Stimulated activated memory B cell treated with anti-CD40 and anti-IgM and Interleukin-4, amounts not matched to agents 10 μg/mL and 1 μg/mL and 100 μg/mL, for 72 hours (primary cell): Measurements from ENCODE around the gene CACNA1D.

Experiments
- ATAC-seq: fragments of 150-1000 bp; cut with Tn5 transposase; 2 replicates; pipeline ENCODE4 v1.10.0; 2021
- H3K27ac Mint-ChIP-seq: one replicate; pipeline ENCODE4 v1.8.0; 2022; ENCODE audit warnings: mild to moderate bottlenecking, mixed read lengths
- H3K27me3 Mint-ChIP-seq: one replicate; pipeline ENCODE4 v1.8.0; 2022; ENCODE audit warnings: mixed read lengths
- H3K36me3 Mint-ChIP-seq: one replicate; pipeline ENCODE4 v1.8.0; 2022; ENCODE audit warnings: mixed read lengths
- H3K4me1 Mint-ChIP-seq: one replicate; pipeline ENCODE4 v1.8.0; 2022; ENCODE audit warnings: mixed read lengths
- H3K4me3 Mint-ChIP-seq: one replicate; pipeline ENCODE4 v1.8.0; 2022; ENCODE audit warnings: mild to moderate bottlenecking, moderate library complexity, mixed read lengths
- H3K9me3 Mint-ChIP-seq: one replicate; pipeline ENCODE4 v1.8.0; 2022; ENCODE audit warnings: mixed read lengths

The CACNA1D gene

DNA sequence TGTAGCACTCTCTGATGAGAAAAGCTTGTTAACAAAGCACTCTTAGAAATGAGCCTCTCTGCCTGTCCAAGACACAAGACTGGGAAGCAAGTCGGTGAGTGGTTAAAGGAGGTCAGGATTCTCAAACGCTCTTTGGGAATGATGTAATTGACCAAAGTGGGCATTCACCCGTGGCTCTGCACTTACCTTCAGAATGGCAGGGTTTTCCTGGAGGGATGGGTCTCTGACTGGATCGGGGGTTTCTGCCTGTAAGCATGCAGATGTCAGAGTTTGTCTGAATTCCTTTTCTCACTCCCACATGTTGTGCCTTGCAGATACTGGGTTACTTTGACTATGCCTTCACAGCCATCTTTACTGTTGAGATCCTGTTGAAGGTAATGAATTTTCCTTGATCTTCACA, 245.6 kb downstream of the CACNA1D start:
- Mint-ChIP-seq H3K4me1 (peaks cover 14% of the 10 kb centered on the region), H3K27ac (no peak overlapping the region), H3K4me3 (no peak overlapping the region), H3K36me3 (no peaks in the 10 kb centered on the region), H3K27me3 (no peaks in the 10 kb centered on the region), H3K9me3 (no peaks in the 10 kb centered on the region)
- ATAC-seq: no peak

- ATAC-seq: no peak
- Mint-ChIP-seq H3K4me3 (no peak overlapping the region), H3K4me1 (peaks cover 20% of the 10 kb centered on the region), H3K36me3 (peaks cover 7% of the 10 kb centered on the region), H3K9me3 (no peaks in the 10 kb centered on the region), H3K27ac (no peak overlapping the region), H3K27me3 (no peaks in the 10 kb centered on the region)
Measured at GRCh38 chr3:53740956-53741355, 246.5 kb downstream of the CACNA1D start.

GRCh38 chr3:53744351-53744750, 249.9 kb downstream of the CACNA1D start:
- peak; percentile 65 for ATAC-seq
- Mint-ChIP-seq H3K9me3 (no peaks in the 10 kb centered on the region), H3K27me3 (no peaks in the 10 kb centered on the region), H3K27ac (peak overlapping the region; percentile 97), H3K4me1 (peaks cover 48% of the 10 kb centered on the region), H3K4me3 (peak overlapping the region; percentile 55), H3K36me3 (peaks cover 24% of the 10 kb centered on the region)

- H3K27me3 Mint-ChIP-seq: no peaks in the 10 kb centered on the region
- H3K27ac Mint-ChIP-seq: peak overlapping the region; percentile 97
- peaks cover 75% of the 10 kb centered on the region for H3K4me1 Mint-ChIP-seq
- no peak for ATAC-seq
- no peaks in the 10 kb centered on the region for H3K9me3 Mint-ChIP-seq
- peaks cover 35% of the 10 kb centered on the region for H3K36me3 Mint-ChIP-seq
- no peak overlapping the region for H3K4me3 Mint-ChIP-seq
Measured at GRCh38 chr3:53747559-53747958, 253.1 kb downstream of the CACNA1D start.

DNA sequence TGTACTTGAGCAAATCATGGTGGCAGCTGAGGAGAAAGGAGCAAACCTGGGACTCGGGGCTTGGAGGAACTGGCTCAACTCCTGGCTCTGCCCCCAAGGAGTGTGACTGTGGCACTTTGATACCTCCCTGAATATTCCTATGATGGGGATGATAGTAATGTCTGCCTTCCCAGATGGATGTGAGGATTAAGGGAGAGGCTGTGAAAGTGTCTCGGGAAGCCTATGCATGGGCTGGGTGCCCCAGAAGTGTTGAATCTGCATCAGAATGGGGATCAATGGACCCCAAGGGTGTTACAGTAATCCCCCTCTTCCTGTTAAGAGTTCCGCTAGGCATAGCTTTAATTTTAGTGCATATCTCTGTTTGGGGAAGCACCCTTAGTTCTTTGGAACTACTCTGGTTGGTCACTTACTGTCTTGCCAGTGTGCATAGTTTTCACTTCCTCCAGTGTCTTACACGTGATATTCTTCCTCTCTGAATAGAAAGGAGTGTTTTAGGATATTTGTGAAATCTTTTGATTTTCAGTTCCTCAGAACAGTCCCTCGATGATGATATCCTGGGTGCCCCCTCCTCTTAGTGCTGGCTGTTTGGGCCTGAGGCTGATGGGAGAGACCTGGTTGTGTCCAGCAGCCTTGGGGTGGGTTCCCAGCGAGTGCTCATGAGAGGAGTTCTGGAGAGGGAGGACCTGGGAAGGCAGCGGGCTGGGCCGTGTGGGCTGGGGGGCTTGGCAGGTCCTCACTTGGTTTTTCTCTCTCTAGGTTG, 254.3 kb downstream of the CACNA1D start:
- peak overlapping the region; percentile 97 for H3K27ac Mint-ChIP-seq
- peaks cover 35% of the 10 kb centered on the region for H3K36me3 Mint-ChIP-seq

DNA sequence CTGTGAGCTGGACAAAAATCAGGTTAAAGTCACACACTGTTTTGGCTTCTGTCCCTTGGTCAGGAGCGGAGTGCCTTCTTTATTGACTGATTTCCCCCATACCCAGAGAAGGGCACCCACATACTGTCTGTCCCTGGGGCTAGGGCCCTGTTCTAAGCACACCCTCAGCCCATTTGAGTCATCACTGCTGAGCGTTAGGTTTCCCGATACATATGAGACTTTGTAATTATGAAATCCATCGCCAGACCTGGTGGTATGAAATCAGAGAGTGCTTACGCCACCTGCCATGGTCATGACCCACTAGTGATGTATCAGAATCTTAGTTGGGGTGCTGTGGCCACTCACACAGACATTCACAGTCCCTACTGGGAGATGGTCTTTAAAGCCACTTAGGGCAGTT, 255.0 kb downstream of the CACNA1D start:
- Mint-ChIP-seq H3K9me3 (no peaks in the 10 kb centered on the region), H3K4me3 (peak overlapping the region; percentile 62), H3K36me3 (peaks cover 35% of the 10 kb centered on the region), H3K27ac (peak overlapping the region; percentile 97), H3K4me1 (peaks cover 78% of the 10 kb centered on the region), H3K27me3 (no peaks in the 10 kb centered on the region)
- ATAC-seq: peak; percentile 48

More for the DNA sequence above, 254.3 kb downstream of the CACNA1D start:
- H3K4me1 Mint-ChIP-seq: peaks cover 78% of the 10 kb centered on the region
- no peaks in the 10 kb centered on the region for H3K27me3 Mint-ChIP-seq
- peak overlapping the region; percentile 62 for H3K4me3 Mint-ChIP-seq
- ATAC-seq: peak; percentile 90
- H3K9me3 Mint-ChIP-seq: no peaks in the 10 kb centered on the region

DNA sequence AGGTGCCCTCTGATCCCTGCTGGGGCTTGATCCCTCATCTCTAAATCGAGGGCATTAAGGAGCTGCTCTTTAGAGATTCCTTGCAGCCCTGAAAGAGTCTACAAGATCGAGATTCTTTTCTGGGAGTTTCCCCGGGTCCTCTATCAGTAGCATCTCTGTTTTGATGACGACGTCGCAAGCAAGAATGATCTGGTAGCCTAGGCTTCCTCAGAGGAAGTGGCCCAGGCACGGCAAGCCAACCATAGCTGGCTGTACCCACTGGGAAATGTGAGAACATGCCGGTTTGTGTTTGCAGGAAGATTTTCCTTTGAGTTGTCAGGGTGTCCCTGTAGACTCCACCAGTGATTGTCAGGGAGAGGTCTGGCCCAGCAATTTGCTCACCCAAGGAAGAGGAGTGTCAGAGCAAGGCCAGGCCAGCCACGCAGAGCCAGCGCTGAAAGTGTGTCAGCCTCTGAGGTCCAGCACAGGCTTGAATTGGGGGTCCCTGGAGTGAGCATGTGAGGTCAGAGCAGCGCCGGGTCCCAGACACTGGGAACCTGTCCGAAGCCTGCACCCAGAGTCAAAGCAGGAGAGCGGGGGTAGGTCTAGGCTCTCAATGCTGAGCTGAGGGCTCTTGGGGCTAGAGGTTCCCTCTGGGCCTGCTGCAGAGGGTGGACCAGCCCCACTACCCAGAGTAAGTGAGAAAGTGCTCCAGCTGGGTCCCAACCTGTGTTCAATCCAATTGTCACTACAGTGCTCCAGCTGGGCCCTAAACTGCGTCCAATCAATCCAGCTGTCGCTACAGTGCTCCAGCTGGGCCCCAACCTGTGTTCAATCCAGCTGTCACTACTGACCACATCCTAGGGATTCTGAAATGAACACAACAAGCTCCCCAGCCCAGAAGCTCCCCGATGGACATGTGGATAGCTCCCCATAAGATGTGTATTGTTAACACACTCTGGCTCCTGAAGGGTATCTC, 256.1 kb downstream of the CACNA1D start:
- no peaks in the 10 kb centered on the region for H3K27me3 Mint-ChIP-seq
- peak overlapping the region; percentile 97 for H3K27ac Mint-ChIP-seq
- peaks cover 37% of the 10 kb centered on the region for H3K36me3 Mint-ChIP-seq
- peaks cover 78% of the 10 kb centered on the region for H3K4me1 Mint-ChIP-seq
- H3K9me3 Mint-ChIP-seq: no peaks in the 10 kb centered on the region
- peak overlapping the region; percentile 54 for H3K4me3 Mint-ChIP-seq
- peak; percentile 69 for ATAC-seq

- peak overlapping the region; percentile 97 for H3K27ac Mint-ChIP-seq
Measured at GRCh38 chr3:53753518-53754183, 259.2 kb downstream of the CACNA1D start.

DNA sequence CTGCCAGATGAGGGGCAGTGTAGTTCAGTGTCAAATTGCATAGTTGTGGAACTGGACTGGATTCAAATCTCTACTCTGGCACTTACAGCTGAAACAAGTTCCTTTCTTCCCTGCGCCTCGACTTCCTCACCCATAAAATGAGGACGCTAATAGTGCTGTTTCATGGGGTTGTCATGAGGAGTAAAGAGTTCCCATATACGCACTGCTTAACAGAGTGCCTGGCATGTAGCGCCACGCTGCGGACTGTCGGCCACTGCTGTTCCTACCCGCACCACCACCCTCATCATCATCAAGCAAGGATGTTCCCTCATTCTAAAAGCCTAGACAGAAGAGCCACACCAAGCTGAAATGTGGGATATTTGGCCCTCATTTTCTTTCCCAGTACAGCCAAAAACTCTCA, 259.9 kb downstream of the CACNA1D start:
- no peaks in the 10 kb centered on the region for H3K9me3 Mint-ChIP-seq
- no peak for ATAC-seq
- peaks cover 48% of the 10 kb centered on the region for H3K4me1 Mint-ChIP-seq
- no peaks in the 10 kb centered on the region for H3K27me3 Mint-ChIP-seq
- peak overlapping the region; percentile 97 for H3K27ac Mint-ChIP-seq
- no peak overlapping the region for H3K4me3 Mint-ChIP-seq
- H3K36me3 Mint-ChIP-seq: peaks cover 31% of the 10 kb centered on the region

More at GRCh38 chr3:53753518-53754183, 259.2 kb downstream of the CACNA1D start:
- Mint-ChIP-seq H3K9me3 (no peaks in the 10 kb centered on the region), H3K27me3 (no peaks in the 10 kb centered on the region), H3K4me1 (peaks cover 55% of the 10 kb centered on the region), H3K4me3 (peak overlapping the region; percentile 32), H3K36me3 (peaks cover 34% of the 10 kb centered on the region)
- ATAC-seq: peak; percentile 46

DNA sequence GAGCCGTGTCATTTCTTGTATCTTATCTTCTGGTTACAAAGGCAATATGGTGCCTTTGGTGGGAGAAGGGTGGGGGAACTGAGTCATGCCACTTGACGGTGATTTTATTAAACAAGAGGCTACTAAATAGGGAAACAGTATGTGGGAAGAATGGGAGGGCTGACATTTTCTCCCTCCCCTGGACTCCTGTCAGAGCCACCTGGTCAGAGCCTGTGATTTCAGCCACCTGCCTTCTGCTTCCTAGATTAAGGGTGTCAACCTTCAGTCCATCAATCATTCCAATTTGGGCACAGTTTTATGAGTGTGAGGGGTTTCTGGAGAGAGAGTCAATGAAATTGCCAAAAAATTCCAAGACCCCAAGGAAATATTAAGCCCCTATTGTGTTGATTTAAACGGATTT, 264.4 kb downstream of the CACNA1D start:
- ATAC-seq: no peak
- Mint-ChIP-seq H3K27ac (peak overlapping the region; percentile 28), H3K36me3 (peaks cover 20% of the 10 kb centered on the region), H3K9me3 (no peaks in the 10 kb centered on the region), H3K4me3 (no peak overlapping the region), H3K27me3 (no peaks in the 10 kb centered on the region), H3K4me1 (peaks cover 12% of the 10 kb centered on the region)

GRCh38 chr3:53763353-53763752, 268.9 kb downstream of the CACNA1D start:
- Mint-ChIP-seq H3K27ac (no peak overlapping the region), H3K27me3 (no peaks in the 10 kb centered on the region), H3K36me3 (peaks cover 21% of the 10 kb centered on the region), H3K9me3 (no peaks in the 10 kb centered on the region), H3K4me1 (peaks cover 10% of the 10 kb centered on the region), H3K4me3 (no peak overlapping the region)
- ATAC-seq: no peak

DNA sequence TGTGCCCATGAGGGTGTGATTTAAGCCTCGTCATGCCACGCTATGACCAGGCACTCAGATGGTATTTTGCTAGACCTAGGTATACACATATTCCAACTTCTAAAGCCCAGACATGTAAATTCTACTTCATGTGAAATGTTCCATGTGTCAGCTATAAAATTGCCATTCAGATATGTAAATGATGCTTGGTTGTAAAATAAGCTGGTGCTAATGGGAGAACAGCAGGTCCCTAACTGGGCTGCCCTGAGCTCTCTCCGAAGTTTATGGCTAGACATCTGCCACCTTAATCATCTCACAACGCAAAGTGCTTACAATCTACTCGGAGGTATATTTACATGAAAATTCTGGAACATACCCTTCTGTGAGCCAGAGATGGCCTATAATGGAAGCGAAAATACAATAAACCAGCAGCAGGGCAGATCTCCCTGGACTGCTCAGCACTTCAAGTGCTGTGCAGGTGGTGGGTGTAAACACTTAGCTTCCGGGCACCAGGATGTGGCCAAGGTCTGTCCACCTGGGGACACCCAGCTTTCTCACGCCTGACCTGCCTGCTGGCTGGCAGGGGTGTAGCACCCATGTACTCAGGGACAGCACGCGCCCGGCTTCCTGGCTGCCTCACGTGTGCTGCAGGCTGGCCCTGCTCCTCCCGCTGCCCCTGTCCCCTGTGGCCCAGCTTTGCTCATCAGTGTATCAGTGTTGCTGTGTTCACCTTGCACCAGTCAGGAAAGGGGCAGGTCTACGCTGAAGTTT, 269.8 kb downstream of the CACNA1D start:
- no peak for ATAC-seq

GRCh38 chr3:53765753-53766152, 271.3 kb downstream of the CACNA1D start:
- no peak overlapping the region for H3K4me3 Mint-ChIP-seq

More for the DNA sequence above, 269.8 kb downstream of the CACNA1D start:
- Mint-ChIP-seq H3K4me3 (no peak overlapping the region), H3K36me3 (peaks cover 15% of the 10 kb centered on the region), H3K27me3 (no peaks in the 10 kb centered on the region), H3K4me1 (peaks cover 18% of the 10 kb centered on the region), H3K27ac (no peak overlapping the region), H3K9me3 (no peaks in the 10 kb centered on the region)

GRCh38 chr3:53766706-53767105, 272.3 kb downstream of the CACNA1D start:
- peaks cover 39% of the 10 kb centered on the region for H3K4me1 Mint-ChIP-seq
- no peaks in the 10 kb centered on the region for H3K9me3 Mint-ChIP-seq
- no peak for ATAC-seq
- H3K27me3 Mint-ChIP-seq: no peaks in the 10 kb centered on the region
- H3K27ac Mint-ChIP-seq: peak overlapping the region; percentile 95
- no peak overlapping the region for H3K4me3 Mint-ChIP-seq
- H3K36me3 Mint-ChIP-seq: peaks cover 25% of the 10 kb centered on the region

More at GRCh38 chr3:53765753-53766152, 271.3 kb downstream of the CACNA1D start:
- Mint-ChIP-seq H3K27ac (peak overlapping the region; percentile 95), H3K4me1 (peaks cover 34% of the 10 kb centered on the region), H3K9me3 (no peaks in the 10 kb centered on the region), H3K27me3 (no peaks in the 10 kb centered on the region), H3K36me3 (peaks cover 23% of the 10 kb centered on the region)
- no peak for ATAC-seq
